Choroid plexus epithelial cell (primary cell): ENCODE data around the gene SLC34A3.

Experiments
- DNase-seq: peaks from one replicate; pipeline ENCODE4 v3.0.0-alpha.2; 2010; ENCODE audit warnings: low read depth
- H3K4me3 ChIP-seq: 2 replicates; pipeline ENCODE4 v1.5.1; 2011; ENCODE audit warnings: low read depth, mild to moderate bottlenecking, control low read depth, low read length, moderate library complexity
- CTCF ChIP-seq: conservative IDR thresholded peaks from 2 replicates; pipeline ENCODE4 v1.5.1; 2011; ENCODE audit warnings: low read depth, mild to moderate bottlenecking, control low read depth, inconsistent platforms, low read length, moderate library complexity

Gene SLC34A3

GRCh38 chr9:137230705-137231371, at the start of gene SLC34A3:
TSS of gene SLC34A3 (plus strand) at chr9:137230901. CDS start at chr9:137231703, 802 bp downstream.
- H3K4me3 ChIP-seq = no peak within 1 kb of the TSS
- no peak for TF ChIP-seq CTCF
- DNase-seq = no peak

DNA sequence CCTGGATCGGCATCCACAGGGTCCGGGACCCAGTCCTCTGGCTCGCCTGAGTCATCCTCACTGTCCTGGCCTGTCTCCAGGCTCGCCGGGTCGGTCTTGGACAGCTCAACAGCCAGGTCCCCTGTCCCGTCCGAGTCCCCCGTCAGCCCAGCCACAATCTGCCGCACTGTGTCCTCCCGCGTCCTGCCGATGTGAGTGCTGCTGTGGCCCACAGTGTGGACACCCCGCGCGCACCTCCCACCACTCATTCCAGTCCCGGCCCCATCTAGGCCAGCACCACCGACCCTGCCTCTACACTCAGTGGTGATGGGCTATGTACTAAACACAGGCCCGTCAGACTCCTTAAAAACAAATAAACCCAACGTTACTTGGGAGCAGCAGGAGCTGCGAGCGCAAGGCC, 49.0 kb upstream of the SLC34A3 start:
- no peak for DNase-seq
- H3K4me3 ChIP-seq = no peak overlapping the region
- TF ChIP-seq CTCF = no peak

DNA sequence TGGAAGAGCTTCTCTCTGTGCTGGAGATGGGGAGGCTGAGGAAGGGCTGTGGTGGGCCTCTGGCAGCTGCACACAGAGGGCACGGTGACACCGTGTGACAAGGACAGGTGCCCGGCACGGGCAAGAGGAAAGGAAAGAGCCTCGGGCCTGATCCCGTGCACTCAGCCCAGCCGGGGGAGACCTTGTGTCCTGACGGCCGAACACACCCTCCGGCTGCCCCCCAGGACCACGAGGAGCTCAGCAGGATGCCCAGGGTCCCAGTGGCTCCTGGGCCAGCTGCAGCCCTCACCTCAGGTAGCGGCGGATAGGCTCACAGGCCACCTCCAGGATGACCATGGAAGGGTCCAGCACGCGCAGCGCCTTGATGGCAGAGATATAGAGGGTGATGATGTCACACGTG, 47.9 kb upstream of the SLC34A3 start:
- no peak for TF ChIP-seq CTCF
- no peak overlapping the region for H3K4me3 ChIP-seq
- DNase-seq = no peak

DNA sequence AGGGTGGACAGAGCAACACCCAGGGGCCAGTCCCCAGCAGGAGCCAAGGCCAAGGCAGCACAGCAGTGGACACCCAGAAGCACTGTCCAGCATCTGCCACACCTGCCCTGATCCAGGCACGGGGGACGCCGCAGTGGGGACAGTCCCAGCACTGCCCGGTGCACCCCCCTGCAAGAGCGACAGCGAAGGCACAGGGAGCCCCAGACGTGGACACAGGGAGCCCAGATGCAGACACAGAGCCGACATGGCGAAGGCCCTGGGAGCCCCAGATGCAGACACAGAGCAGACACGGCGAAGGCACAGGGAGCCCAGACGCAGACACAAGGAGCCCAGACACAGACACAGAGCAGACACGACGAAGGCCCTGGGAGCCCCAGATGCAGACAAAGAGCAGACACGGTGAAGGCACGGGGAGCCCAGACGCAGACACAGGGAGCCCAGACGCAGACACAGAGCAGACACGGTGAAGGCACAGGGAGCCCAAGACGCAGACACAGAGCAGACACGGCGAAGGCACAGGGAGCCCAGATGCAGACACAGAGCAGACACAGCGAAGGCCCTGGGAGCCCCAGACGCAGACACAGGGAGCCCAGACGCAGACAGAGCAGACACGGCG, 46.6 kb upstream of the SLC34A3 start:
- DNase-seq = no peak
- H3K4me3 ChIP-seq = no peak overlapping the region
- no peak for TF ChIP-seq CTCF

GRCh38 chr9:137184881-137185660, 45.6 kb upstream of the SLC34A3 start:
- TF ChIP-seq CTCF = no peak
- no peak for DNase-seq
- no peak overlapping the region for H3K4me3 ChIP-seq

DNA sequence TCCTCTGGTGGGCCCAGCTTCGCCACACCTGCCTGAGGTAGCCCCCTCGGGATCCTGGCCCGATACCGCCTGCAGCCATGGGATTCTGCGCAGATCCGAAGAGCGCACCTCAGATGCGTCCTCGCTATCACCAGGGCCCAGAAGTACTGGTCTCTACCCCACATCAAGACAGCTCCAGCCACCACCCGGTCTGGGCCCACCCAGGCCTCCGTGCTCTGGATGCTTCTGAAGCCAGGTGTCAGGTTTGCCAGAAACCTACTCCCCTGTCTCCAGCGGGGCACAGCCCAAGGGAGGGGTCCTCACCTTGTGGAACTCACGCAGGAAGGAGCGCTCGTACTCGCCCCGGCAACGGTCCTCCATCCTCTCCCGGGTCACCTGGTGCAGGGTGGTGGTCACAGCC, 44.8 kb upstream of the SLC34A3 start:
- no peak for TF ChIP-seq CTCF

More for the DNA sequence above, 44.8 kb upstream of the SLC34A3 start:
- DNase-seq = no peak
- no peak overlapping the region for H3K4me3 ChIP-seq
